ENCODE results near the gene SRSF10. TPM values are rescaled to one million over a fixed set of nuclear protein-coding genes. Genes with fewer than 3 reads are reported as not detected.

The SRSF10 gene
- total and polyA plus RNA-seq, 2 experiments from 2014 or later = 99.4 to 121 TPM

- Histone ChIP-seq H3K36me3 (ENCODE audit: low read depth) (no peaks in the 10 kb centered on the region), H3K27me3 (replicated peaks; ENCODE audit: insufficient read depth) (no peaks in the 10 kb centered on the region), H3K4me2 (ENCODE audit: unreplicated experiment) (peak overlapping the region; percentile 89), H3K4me3 (no peak overlapping the region; the same call in 1 of the 2 replicates), H3K79me2 (ENCODE audit: insufficient read depth) (no peaks in the 10 kb centered on the region), H3K9me3 (ENCODE audit: low read depth) (no peaks in the 10 kb centered on the region), H3K9me2 (ENCODE audit: insufficient read depth) (no peaks in the 10 kb centered on the region), H3K4me1 (ENCODE audit: insufficient read depth) (peaks cover 21% of the 10 kb centered on the region), H2AFZ (peak overlapping the region; percentile 87), H3K9ac (peak overlapping the region; percentile 73), H3F3A (ENCODE audit: insufficient read depth) (peaks cover 24% of the 10 kb centered on the region), H4K20me1 (ENCODE audit: insufficient read depth) (no peaks in the 10 kb centered on the region), H3K27ac (peak overlapping the region; percentile 90)
- peak; percentile 33 for DNase-seq
- WGBS, 2 experiments (ENCODE audit: low coverage in 1 of 2, low lambda C conversion rate in 2 of 2, missing lambda C conversion rate in 2 of 2) = 81 to 83% methylated on average over 5 of the region's 5 CpGs
- TF ChIP-seq EZH2 (IDR thresholded peaks at IDR 0.05; ENCODE audit: insufficient read depth, poor library complexity, severe bottlenecking) = no peak
- no peak for TF ChIP-seq EZH2phosphoT487 (IDR thresholded peaks at IDR 0.05; ENCODE audit: insufficient read depth, low read depth)
- in situ Hi-C loops (cut with MboI) = no loop called here
These were observed 49.9 kb downstream of the SRSF10 start for GRCh38 chr1:23930270-23930669.

GRCh38 chr1:23928789-23929188, 51.3 kb downstream of the SRSF10 start:
- Histone ChIP-seq H3K9me2 (ENCODE audit: insufficient read depth) (no peaks in the 10 kb centered on the region), H3K27me3 (replicated peaks; ENCODE audit: insufficient read depth) (no peaks in the 10 kb centered on the region), H3K36me3 (ENCODE audit: low read depth) (no peaks in the 10 kb centered on the region), H3K9ac (no peak overlapping the region), H3F3A (ENCODE audit: insufficient read depth) (peaks cover 24% of the 10 kb centered on the region), H4K20me1 (ENCODE audit: insufficient read depth) (no peaks in the 10 kb centered on the region), H3K4me1 (ENCODE audit: insufficient read depth) (peaks cover 21% of the 10 kb centered on the region), H3K4me3 (no peak overlapping the region), H3K27ac (no peak overlapping the region), H3K79me2 (ENCODE audit: insufficient read depth) (no peaks in the 10 kb centered on the region), H3K4me2 (ENCODE audit: unreplicated experiment) (no peak overlapping the region), H3K9me3 (ENCODE audit: low read depth) (no peaks in the 10 kb centered on the region), H2AFZ (no peak overlapping the region)
- no peak for DNase-seq
- WGBS, 2 experiments (ENCODE audit: low coverage in 1 of 2, low lambda C conversion rate in 2 of 2, missing lambda C conversion rate in 2 of 2) = 78 to 83% methylated on average over 4 of the region's 4 CpGs
- in situ Hi-C loops (cut with MboI) = no loop called here
- TF ChIP-seq EZH2 (IDR thresholded peaks at IDR 0.05; ENCODE audit: insufficient read depth, poor library complexity, severe bottlenecking) (no peak), EZH2phosphoT487 (IDR thresholded peaks at IDR 0.05; ENCODE audit: insufficient read depth, low read depth) (no peak)

GRCh38 chr1:23927097-23927496, 53.0 kb downstream of the SRSF10 start:
- no peak for DNase-seq
- in situ Hi-C loops (cut with MboI) = no loop called here
- WGBS, 2 experiments (ENCODE audit: low coverage in 1 of 2, low lambda C conversion rate in 2 of 2, missing lambda C conversion rate in 2 of 2) = 56 to 62% methylated on average over 1 of the region's 1 CpG

GRCh38 chr1:23925279-23925678, 54.8 kb downstream of the SRSF10 start:
- no peak for DNase-seq
- Histone ChIP-seq H3K4me1 (ENCODE audit: insufficient read depth) (peaks cover under 1% of the 10 kb centered on the region), H2AFZ (no peak overlapping the region), H3K9me3 (ENCODE audit: low read depth) (no peaks in the 10 kb centered on the region), H3K79me2 (ENCODE audit: insufficient read depth) (no peaks in the 10 kb centered on the region), H4K20me1 (ENCODE audit: insufficient read depth) (no peaks in the 10 kb centered on the region), H3K27me3 (replicated peaks; ENCODE audit: insufficient read depth) (no peaks in the 10 kb centered on the region), H3K9me2 (ENCODE audit: insufficient read depth) (no peaks in the 10 kb centered on the region), H3K4me3 (no peak overlapping the region), H3K36me3 (ENCODE audit: low read depth) (no peaks in the 10 kb centered on the region), H3K9ac (no peak overlapping the region), H3F3A (ENCODE audit: insufficient read depth) (no peaks in the 10 kb centered on the region; the same call in 1 of the 2 replicates), H3K27ac (no peak overlapping the region), H3K4me2 (ENCODE audit: unreplicated experiment) (no peak overlapping the region)
- in situ Hi-C loops (cut with MboI) = no loop called here
- 13 to 27% methylated on average over 3 of the region's 3 CpGs for WGBS, 2 experiments (ENCODE audit: low coverage in 1 of 2, low lambda C conversion rate in 2 of 2, missing lambda C conversion rate in 2 of 2)
- TF ChIP-seq EZH2 (IDR thresholded peaks at IDR 0.05; ENCODE audit: insufficient read depth, poor library complexity, severe bottlenecking) (no peak), EZH2phosphoT487 (IDR thresholded peaks at IDR 0.05; ENCODE audit: insufficient read depth, low read depth) (no peak)

More at GRCh38 chr1:23927097-23927496, 53.0 kb downstream of the SRSF10 start:
- Histone ChIP-seq H3K9me3 (ENCODE audit: low read depth) (no peaks in the 10 kb centered on the region), H3K27me3 (replicated peaks; ENCODE audit: insufficient read depth) (no peaks in the 10 kb centered on the region), H3K4me1 (ENCODE audit: insufficient read depth) (peaks cover 17% of the 10 kb centered on the region), H3K36me3 (ENCODE audit: low read depth) (no peaks in the 10 kb centered on the region), H2AFZ (no peak overlapping the region), H3K79me2 (ENCODE audit: insufficient read depth) (no peaks in the 10 kb centered on the region), H3K9me2 (ENCODE audit: insufficient read depth) (no peaks in the 10 kb centered on the region), H3K9ac (no peak overlapping the region), H3F3A (ENCODE audit: insufficient read depth) (peaks cover 16% of the 10 kb centered on the region), H3K4me2 (ENCODE audit: unreplicated experiment) (no peak overlapping the region), H3K4me3 (no peak overlapping the region), H4K20me1 (ENCODE audit: insufficient read depth) (no peaks in the 10 kb centered on the region), H3K27ac (no peak overlapping the region)
- TF ChIP-seq EZH2 (IDR thresholded peaks at IDR 0.05; ENCODE audit: insufficient read depth, poor library complexity, severe bottlenecking) (no peak), EZH2phosphoT487 (IDR thresholded peaks at IDR 0.05; ENCODE audit: insufficient read depth, low read depth) (no peak)

DNA sequence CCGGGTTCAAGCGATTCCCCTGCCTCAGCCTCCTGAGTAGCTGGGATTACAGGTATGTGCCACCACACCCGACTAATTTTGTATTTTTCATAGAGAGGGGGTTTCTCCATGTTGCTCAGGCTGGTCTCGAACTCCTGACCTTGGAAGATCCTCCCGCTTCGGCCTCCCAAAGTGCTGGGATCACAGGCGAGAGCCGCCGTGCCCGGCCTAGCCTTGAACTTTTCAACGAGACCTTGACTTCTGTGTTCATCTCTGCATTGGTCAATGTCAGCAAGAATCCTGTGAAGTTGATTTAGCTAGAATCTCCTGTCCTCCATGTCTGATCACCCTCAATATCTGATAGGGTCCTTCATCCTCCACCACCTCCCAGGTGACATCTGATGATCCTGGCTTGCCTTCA, 55.5 kb downstream of the SRSF10 start:
- Histone ChIP-seq H3K79me2 (ENCODE audit: insufficient read depth) (no peaks in the 10 kb centered on the region), H3K36me3 (ENCODE audit: low read depth) (no peaks in the 10 kb centered on the region), H3K4me3 (no peak overlapping the region), H3K27ac (no peak overlapping the region), H3F3A (ENCODE audit: insufficient read depth) (no peaks in the 10 kb centered on the region), H3K27me3 (replicated peaks; ENCODE audit: insufficient read depth) (no peaks in the 10 kb centered on the region), H2AFZ (no peak overlapping the region), H3K9ac (no peak overlapping the region), H3K4me2 (ENCODE audit: unreplicated experiment) (no peak overlapping the region), H3K9me2 (ENCODE audit: insufficient read depth) (no peaks in the 10 kb centered on the region), H3K4me1 (ENCODE audit: insufficient read depth) (no peaks in the 10 kb centered on the region), H3K9me3 (ENCODE audit: low read depth) (no peaks in the 10 kb centered on the region), H4K20me1 (ENCODE audit: insufficient read depth) (no peaks in the 10 kb centered on the region)
- 79 to 81% methylated on average over 11 of the region's 11 CpGs for WGBS, 2 experiments (ENCODE audit: low coverage in 1 of 2, low lambda C conversion rate in 2 of 2, missing lambda C conversion rate in 2 of 2)
- TF ChIP-seq EZH2 (IDR thresholded peaks at IDR 0.05; ENCODE audit: insufficient read depth, poor library complexity, severe bottlenecking) (no peak), EZH2phosphoT487 (IDR thresholded peaks at IDR 0.05; ENCODE audit: insufficient read depth, low read depth) (no peak)
- DNase-seq = no peak
- in situ Hi-C loops (cut with MboI) = no loop called here

All from GM23248 (cell line).